Eye (tissue), 1 donor: ENCODE results near the gene CLDN6.
A peak's percentile ranks its signal among the peaks of the same experiment; 100 is the strongest.

ENCODE experiments used
- DNase-seq: peaks from one replicate; pipeline ENCODE4 v3.0.0-alpha.2; 2015

Gene CLDN6

GRCh38 chr16:2983706-2984136 lies 34.3 kb downstream of the CLDN6 start:
- DNase-seq, result peak; percentile 93

DNA sequence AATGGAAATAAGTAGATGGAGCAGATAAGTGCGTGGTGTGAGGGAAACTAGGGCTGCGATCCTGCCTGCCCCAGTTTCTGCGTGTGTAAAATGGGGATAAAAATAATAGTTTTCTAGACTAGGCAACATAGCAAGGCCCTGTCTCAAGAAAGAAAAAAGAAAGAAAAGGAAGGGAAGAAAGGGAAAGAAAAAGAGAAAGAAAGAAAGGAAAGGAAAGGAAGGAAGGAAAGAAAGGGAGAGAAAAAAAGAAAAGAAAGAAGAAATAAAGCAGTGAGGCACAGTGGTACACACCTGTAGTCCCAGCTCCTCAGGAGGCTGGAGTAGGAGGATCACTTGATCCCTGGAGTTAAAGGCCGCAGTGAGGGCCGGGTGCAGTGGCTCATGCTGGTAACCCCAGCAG lies 35.6 kb downstream of the CLDN6 start:
- no peak for DNase-seq

DNA sequence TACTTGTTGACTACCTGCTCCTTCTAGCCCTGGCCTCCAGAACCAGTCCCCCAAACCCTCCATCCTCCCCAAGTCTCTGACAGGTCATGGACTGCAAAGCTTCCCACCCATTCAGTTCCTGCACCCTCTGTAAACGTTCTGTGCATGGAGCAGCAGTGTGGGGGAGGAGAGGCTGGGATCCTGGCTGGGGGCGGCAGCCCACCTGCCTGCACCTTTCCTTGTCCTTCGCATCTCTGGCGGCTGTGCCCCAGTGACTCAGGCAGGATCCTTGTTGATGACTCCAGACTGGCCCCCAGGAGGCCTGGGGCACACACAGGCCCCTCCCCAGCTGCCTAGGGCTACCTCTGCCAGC lies 36.1 kb downstream of the CLDN6 start:
- no peak for DNase-seq

DNA sequence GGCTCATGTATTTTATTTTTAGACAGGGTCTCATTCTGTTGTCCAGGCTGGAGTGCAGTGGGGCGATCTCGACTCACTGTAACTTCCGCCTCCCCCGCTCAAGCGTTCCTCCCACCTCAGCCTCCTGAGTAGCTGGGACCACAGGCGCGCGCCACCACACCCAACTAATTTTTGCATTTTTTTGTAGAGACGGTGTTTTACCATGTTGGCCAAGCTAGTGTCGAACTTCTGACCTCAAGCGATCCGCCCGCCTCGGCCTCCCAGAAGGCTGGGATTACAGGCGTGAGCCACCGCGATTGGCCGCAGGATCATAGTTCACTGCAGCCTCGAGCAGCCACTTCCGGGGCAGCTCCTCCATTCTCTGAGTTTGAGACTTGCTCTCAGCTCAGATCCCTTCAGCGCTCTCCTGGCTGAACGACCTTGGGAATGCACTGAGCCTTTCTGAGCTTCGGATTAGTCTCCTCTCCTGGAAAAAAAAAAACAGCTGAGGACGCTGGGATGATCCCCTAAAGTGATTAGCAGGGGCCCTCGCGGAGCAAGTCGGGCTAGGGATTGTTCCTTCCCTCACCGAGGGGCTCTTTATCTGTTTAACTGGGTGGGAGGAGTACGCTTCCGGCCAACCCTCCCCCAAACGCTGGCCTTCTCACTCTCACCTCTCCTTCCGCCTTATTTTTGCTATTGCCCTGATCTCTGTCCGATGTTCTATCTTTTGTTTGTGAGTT lies 36.6 kb downstream of the CLDN6 start:
- DNase-seq, result peak; percentile 19

- peak; percentile 95 for DNase-seq
These were observed 37.5 kb downstream of the CLDN6 start, which contains the start of gene PKMYT1 for GRCh38 chr16:2980227-2981176. Gene PKMYT1, minus strand, starts transcription at chr16:2980446. Its CDS starts 789 bp downstream, at chr16:2979657.

DNA sequence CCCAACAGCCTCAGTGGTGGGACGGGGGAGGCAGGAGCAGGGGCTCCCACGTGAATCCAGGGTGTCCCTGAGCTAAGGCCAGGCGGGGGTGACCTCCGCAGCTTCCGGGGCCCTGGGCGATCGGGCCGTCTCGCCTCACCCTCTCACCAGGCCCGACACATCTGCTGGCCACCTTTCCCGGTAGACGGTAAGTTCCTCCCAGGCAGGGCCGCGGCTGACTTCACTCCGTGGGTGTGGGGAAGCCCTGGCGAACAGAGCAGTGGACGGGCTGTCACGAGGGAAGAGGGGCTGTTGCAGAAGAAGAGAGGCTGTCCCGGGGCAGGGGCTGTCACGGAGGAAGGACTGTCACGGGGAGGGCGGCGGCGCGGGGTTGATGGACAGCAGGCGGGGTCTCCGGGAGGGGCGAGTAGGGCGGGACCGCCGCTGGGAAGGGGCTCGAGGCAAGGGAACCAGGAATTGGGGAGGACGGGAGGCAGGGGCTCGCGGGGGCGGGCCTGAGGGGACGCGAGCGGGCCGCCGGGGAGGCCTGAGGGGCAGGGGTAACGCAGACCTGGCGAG lies 38.2 kb downstream of the CLDN6 start:
- no peak for DNase-seq

DNA sequence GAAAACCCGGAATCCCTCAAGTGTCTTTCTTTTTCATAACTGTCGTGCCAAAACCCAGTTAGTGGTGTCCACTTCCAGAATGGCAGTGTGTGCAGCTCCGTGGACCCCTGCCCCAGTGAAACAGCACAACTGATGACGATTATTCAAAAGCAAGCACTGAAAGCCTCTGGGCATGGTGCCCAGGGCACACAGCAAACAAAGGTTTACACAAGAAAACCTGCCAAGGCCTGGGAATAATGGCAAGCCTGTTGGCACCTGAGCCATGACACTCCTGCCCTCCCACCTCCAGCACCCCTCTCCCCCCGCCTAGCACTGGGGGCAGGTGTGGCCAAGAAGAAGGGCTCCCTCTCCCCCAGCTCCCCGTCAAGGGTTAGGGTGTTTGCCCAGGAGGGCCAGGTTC lies 40.5 kb downstream of the CLDN6 start:
- DNase-seq, result no peak

DNA sequence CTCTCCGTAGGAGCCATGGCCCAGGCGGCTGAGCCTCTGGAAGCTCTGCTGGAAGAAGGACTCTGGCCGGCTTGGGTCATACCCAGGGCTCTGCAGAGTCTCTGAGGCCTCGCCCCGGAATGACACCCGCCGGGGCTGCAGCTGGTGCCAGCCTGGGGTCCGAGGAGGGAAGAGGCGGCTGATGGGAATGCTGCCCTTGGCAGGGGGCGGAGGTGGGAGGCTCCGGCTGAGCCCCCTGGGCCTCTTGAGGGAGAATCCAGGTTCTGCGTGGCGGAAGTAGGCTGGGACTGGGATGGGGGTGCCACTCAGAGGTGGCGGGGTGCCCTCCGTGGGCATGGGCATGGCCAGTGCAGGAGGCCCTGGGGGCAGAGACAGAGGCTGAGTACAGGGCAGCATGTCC lies 41.3 kb downstream of the CLDN6 start:
- DNase-seq, result no peak

DNA sequence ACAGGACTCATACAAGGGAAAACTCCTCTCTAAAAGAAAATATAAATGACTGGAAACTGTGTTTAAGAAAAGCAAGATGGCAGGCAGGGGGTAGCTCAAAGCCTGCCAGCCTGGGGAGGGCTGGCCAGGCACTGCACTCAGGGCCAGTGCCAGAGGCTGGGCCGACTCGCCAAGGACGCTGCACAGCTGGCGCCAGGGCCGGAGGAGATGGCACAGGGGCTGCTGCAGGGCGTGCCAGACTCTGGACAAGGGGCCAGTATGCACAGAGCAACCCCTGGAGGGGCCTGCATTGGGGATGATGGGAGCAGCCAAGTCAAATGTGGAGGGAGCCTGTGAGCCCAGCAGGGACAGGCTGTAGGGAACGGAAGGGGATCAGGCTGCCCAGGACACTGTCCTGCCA lies 41.8 kb downstream of the CLDN6 start:
- DNase-seq, result no peak

- DNase-seq, result no peak
These were observed 42.7 kb downstream of the CLDN6 start for GRCh38 chr16:2975161-2975795.

GRCh38 chr16:2974319-2975056 lies 43.5 kb downstream of the CLDN6 start:
- no peak for DNase-seq

GRCh38 chr16:2973605-2974318 lies 44.2 kb downstream of the CLDN6 start:
- DNase-seq, result no peak

- no peak for DNase-seq
These were observed 44.9 kb downstream of the CLDN6 start for GRCh38 chr16:2973093-2973492.

GRCh38 chr16:2971985-2972784 lies 45.8 kb downstream of the CLDN6 start:
- DNase-seq, result no peak

GRCh38 chr16:2971134-2971984 lies 46.6 kb downstream of the CLDN6 start:
- DNase-seq, result no peak

DNA sequence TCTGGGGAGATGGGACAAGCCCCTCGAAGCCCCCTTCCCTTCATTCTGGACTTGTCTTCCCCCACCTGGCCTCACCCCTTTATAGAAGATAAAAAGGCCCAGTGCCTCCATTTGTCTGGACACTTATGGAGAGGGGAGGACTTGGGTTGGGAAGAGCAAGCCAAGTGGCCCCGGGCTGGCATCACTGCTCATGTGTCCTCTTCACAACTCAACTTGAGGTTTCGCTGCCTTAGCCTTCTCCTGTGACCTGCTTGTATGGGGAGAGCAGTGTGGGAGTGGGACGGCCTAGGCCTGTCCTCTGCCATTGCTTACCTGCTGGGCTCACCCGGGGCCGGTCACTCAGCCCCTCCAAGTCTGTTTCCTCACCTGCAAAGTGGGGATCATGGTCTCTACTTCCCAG lies 47.4 kb downstream of the CLDN6 start:
- DNase-seq, result no peak

GRCh38 chr16:2969545-2970521 lies 48.1 kb downstream of the CLDN6 start:
- peak; percentile 65 for DNase-seq

DNA sequence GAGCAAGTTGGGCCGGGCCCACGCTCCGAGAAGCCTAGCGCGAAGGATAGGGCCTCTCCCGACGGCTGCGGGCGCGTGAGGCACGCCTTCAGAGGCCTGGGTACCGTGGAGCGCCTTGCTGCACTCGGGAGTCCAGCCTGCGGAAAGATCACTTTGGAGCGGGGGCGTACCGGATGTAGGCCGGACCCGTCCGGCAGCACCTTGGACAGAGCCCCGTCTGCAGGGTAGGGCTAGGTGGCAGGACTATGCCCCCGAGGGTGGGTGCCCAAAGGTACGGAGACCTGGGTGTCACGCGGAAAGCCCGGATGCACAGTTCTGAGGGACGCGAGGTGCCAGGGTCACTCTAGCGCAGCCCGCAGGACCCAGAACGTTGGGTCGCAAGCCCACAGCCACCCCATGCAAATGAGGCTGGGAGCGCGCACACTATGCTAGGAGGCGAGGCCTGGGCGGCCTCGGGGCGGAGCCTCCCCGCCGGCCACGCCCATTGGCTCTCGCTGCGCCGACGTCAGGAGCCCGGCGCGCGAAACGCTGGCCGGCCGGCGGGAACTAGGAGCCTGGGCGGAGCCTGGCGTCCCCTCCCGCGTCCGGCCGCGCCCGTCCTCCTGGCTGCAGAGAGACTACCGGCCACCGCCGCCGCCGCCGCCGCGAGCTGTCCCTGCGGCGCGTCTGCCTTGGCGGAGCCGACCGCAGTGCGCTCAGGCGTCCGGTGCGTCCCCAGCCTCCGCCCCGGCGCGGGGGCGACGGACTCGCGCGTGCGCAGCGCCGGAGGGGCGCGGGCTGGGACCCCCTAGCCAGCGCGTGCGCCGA lies 49.0 kb downstream of the CLDN6 start, which contains the start of gene PAQR4:
Gene PAQR4 (plus strand): TSS at position 611 of the 807 bp plus-strand sequence. CDS start 327 bp downstream, outside the sequence.
- DNase-seq, result peak; percentile 94
